ENCODE data around the gene REPIN1. TPM values are rescaled to one million over a fixed set of nuclear protein-coding genes. Genes with fewer than 3 reads are reported as not detected.

REPIN1 gene
- total and polyA plus RNA-seq, 9 of the 15 experiments (the other 6 are each of a cell fraction or from before 2014, with no cell fraction given) = 8.1 to 283 (median 94.3) TPM

DNA sequence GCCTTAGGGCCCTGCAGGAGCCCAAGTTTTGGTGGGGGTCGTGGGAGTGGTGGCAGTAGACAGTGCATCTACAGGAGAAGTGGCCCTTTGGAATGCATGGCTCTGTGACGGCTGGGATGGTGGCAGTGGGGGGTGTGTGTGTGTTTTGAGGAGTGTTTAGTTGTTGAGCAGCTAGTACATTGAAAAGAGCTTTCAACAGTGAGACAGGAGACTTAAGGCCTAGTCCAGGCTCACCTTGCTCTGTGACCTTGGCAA is 37.6 kb downstream of the REPIN1 start (continued):
- TF ChIP-seq, protein P1, sequence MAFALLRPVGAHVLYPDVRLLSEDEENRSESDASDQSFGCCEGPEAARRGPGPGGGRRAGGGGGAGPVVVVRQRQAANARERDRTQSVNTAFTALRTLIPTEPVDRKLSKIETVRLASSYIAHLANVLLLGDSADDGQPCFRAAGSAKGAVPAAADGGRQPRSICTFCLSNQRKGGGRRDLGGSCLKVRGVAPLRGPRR (CRISPR knock-in tag; IDR thresholded peaks at IDR 0.05) = no peak
- TF ChIP-seq SAFB (IDR thresholded peaks at IDR 0.05; ENCODE audit: borderline replicate concordance, low read depth, low read length) = no peak
- TF ChIP-seq NBN (IDR thresholded peaks at IDR 0.05; ENCODE audit: low read depth) = peak; percentile 21; the same call in 1 of the 2 replicates
- TF ChIP-seq TCF3 (CRISPR knock-in tag; IDR thresholded peaks at IDR 0.05) = no peak
- no peak for TF ChIP-seq ZNF586 (CRISPR knock-in tag; conservative IDR thresholded peaks at IDR 0.05)
- TF ChIP-seq SAP30 (IDR thresholded peaks at IDR 0.05; ENCODE audit: borderline replicate concordance, insufficient read depth, low read depth, low read length, poor library complexity, severe bottlenecking) = no peak
- no peak for TF ChIP-seq HDAC2 (IDR thresholded peaks at IDR 0.05)
- TF ChIP-seq, protein P2, sequence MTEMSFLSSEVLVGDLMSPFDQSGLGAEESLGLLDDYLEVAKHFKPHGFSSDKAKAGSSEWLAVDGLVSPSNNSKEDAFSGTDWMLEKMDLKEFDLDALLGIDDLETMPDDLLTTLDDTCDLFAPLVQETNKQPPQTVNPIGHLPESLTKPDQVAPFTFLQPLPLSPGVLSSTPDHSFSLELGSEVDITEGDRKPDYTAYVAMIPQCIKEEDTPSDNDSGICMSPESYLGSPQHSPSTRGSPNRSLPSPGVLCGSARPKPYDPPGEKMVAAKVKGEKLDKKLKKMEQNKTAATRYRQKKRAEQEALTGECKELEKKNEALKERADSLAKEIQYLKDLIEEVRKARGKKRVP (CRISPR knock-in tag; IDR thresholded peaks at IDR 0.05) = no peak
- no peak for TF ChIP-seq ASH1L (IDR thresholded peaks at IDR 0.05; ENCODE audit: borderline replicate concordance, low read depth, partially characterized antibody)
- no peak for TF ChIP-seq ZNF232 (CRISPR knock-in tag; IDR thresholded peaks at IDR 0.05)
- TF ChIP-seq NFATC3 (IDR thresholded peaks at IDR 0.05) = no peak
- no peak for TF ChIP-seq GABPB2 (CRISPR knock-in tag; conservative IDR thresholded peaks at IDR 0.05)
- no peak for TF ChIP-seq ZNF197 (CRISPR knock-in tag; IDR thresholded peaks at IDR 0.05; ENCODE audit: low read depth)
- TF ChIP-seq RNF2 (IDR thresholded peaks at IDR 0.05) = no peak
- TF ChIP-seq, protein P3, sequence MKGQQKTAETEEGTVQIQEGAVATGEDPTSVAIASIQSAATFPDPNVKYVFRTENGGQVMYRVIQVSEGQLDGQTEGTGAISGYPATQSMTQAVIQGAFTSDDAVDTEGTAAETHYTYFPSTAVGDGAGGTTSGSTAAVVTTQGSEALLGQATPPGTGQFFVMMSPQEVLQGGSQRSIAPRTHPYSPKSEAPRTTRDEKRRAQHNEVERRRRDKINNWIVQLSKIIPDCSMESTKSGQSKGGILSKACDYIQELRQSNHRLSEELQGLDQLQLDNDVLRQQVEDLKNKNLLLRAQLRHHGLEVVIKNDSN (CRISPR knock-in tag; IDR thresholded peaks at IDR 0.05) = no peak; the same call in 1 of the 2 replicates
- no peak for TF ChIP-seq NONO (IDR thresholded peaks at IDR 0.05; ENCODE audit: low read depth in 2 of 2, low read length in 1 of 2)
- no peak for TF ChIP-seq PML (IDR thresholded peaks at IDR 0.05; ENCODE audit: low read length)
- TF ChIP-seq, protein P4, sequence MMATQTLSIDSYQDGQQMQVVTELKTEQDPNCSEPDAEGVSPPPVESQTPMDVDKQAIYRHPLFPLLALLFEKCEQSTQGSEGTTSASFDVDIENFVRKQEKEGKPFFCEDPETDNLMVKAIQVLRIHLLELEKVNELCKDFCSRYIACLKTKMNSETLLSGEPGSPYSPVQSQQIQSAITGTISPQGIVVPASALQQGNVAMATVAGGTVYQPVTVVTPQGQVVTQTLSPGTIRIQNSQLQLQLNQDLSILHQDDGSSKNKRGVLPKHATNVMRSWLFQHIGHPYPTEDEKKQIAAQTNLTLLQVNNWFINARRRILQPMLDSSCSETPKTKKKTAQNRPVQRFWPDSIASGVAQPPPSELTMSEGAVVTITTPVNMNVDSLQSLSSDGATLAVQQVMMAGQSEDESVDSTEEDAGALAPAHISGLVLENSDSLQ (IDR thresholded peaks at IDR 0.05) = no peak
- no peak for TF ChIP-seq NFIC (IDR thresholded peaks at IDR 0.05)
- TF ChIP-seq, protein P5, sequence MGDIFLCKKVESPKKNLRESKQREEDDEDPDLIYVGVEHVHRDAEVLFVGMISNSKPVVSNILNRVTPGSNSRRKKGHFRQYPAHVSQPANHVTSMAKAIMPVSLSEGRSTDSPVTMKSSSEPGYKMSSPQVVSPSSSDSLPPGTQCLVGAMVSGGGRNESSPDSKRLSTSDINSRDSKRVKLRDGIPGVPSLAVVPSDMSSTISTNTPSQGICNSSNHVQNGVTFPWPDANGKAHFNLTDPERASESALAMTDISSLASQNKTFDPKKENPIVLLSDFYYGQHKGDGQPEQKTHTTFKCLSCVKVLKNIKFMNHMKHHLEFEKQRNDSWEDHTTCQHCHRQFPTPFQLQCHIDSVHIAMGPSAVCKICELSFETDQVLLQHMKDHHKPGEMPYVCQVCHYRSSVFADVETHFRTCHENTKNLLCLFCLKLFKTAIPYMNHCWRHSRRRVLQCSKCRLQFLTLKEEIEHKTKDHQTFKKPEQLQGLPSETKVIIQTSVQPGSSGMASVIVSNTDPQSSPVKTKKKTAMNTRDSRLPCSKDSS (IDR thresholded peaks at IDR 0.05; ENCODE audit: low read depth, partially characterized antibody) = no peak
- TF ChIP-seq, protein P6, sequence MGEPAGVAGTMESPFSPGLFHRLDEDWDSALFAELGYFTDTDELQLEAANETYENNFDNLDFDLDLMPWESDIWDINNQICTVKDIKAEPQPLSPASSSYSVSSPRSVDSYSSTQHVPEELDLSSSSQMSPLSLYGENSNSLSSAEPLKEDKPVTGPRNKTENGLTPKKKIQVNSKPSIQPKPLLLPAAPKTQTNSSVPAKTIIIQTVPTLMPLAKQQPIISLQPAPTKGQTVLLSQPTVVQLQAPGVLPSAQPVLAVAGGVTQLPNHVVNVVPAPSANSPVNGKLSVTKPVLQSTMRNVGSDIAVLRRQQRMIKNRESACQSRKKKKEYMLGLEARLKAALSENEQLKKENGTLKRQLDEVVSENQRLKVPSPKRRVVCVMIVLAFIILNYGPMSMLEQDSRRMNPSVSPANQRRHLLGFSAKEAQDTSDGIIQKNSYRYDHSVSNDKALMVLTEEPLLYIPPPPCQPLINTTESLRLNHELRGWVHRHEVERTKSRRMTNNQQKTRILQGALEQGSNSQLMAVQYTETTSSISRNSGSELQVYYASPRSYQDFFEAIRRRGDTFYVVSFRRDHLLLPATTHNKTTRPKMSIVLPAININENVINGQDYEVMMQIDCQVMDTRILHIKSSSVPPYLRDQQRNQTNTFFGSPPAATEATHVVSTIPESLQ (CRISPR knock-in tag; IDR thresholded peaks at IDR 0.05) = no peak
- TF ChIP-seq SMC3 (conservative IDR thresholded peaks at IDR 0.05; ENCODE audit: insufficient read depth, low read depth, low read length) = no peak
- peak; percentile 55; the same call in 1 of the 2 replicates for TF ChIP-seq OTX1 (CRISPR knock-in tag; IDR thresholded peaks at IDR 0.05)
- no peak for TF ChIP-seq SIX5 (IDR thresholded peaks at IDR 0.05; ENCODE audit: borderline replicate concordance in 1 of 2, insufficient read depth in 1 of 2, low read depth in 1 of 2, low read length in 2 of 2)

Data from K562 (cell line).